SK-N-SH treated with all-trans-retinoic acid at 6 μM for 48 hours (cell line): ENCODE results near the gene KIAA1549.
"Not testable (repeated sequence)": the region's sequence is repeated elsewhere in the genome, so short reads cannot be mapped to it uniquely, and the experiment has no call there.

Source experiments
- ATAC-seq: fragments of 200-7000 bp; cut with Tn5 transposase; 3 replicates; pipeline ENCODE4 v1.9.1; 2020; ENCODE audit warnings: mild to moderate bottlenecking, moderate library complexity
- BACH2 ChIP-seq: fragments of 250-450 bp; sonication (Bioruptor Pico); IDR thresholded peaks from 2 replicates; pipeline ENCODE4 v1.9.0; 2021; ENCODE audit warnings: mild to moderate bottlenecking, borderline replicate concordance
- CSDC2 ChIP-seq: fragments of 250-450 bp; sonication (Bioruptor Pico); IDR thresholded peaks from 2 replicates; pipeline ENCODE4 v1.5.0; 2020; ENCODE audit warnings: mild to moderate bottlenecking, moderate library complexity
- ESRRG ChIP-seq: fragments of 250-450 bp; sonication (Bioruptor Pico); IDR thresholded peaks from 2 replicates; pipeline ENCODE4 v1.6.1; 2021; ENCODE audit warnings: mild to moderate bottlenecking
- GLIS3 ChIP-seq: fragments of 250-450 bp; sonication (Bioruptor Pico); IDR thresholded peaks from 2 replicates; pipeline ENCODE4 v1.5.0; 2020; ENCODE audit warnings: mild to moderate bottlenecking, moderate library complexity
- OSR1 ChIP-seq: fragments of 250-450 bp; sonication (Bioruptor Pico); IDR thresholded peaks from 2 replicates; pipeline ENCODE4 v1.8.0; 2022; ENCODE audit warnings: moderate library complexity, mild to moderate bottlenecking, inconsistent platforms
- PPARA ChIP-seq: fragments of 250-450 bp; sonication (Bioruptor Pico); IDR thresholded peaks from 2 replicates; pipeline ENCODE4 v1.5.0; 2020; ENCODE audit warnings: mild to moderate bottlenecking, borderline replicate concordance
- RARB ChIP-seq: fragments of 250-450 bp; sonication (Bioruptor Pico); IDR thresholded peaks from 2 replicates; pipeline ENCODE4 v1.8.0; 2021; ENCODE audit warnings: mild to moderate bottlenecking, moderate library complexity
- SNAI2 ChIP-seq: fragments of 250-450 bp; sonication (Bioruptor Pico); IDR thresholded peaks from 2 replicates; pipeline ENCODE4 v1.5.0; 2020; ENCODE audit warnings: mild to moderate bottlenecking, moderate library complexity
- TCF4 ChIP-seq: fragments of 250-450 bp; sonication (Bioruptor Pico); IDR thresholded peaks from 2 replicates; pipeline ENCODE4 v1.8.0; 2021; ENCODE audit warnings: mild to moderate bottlenecking, moderate library complexity, borderline replicate concordance
- TOX ChIP-seq: fragments of 250-450 bp; sonication (Bioruptor Pico); IDR thresholded peaks from 2 replicates; pipeline ENCODE4 v1.8.0; 2021; ENCODE audit warnings: mild to moderate bottlenecking, moderate library complexity, borderline replicate concordance
- ZC3H10 ChIP-seq: fragments of 250-450 bp; sonication (Bioruptor Pico); IDR thresholded peaks from 2 replicates; pipeline ENCODE4 v1.5.1; 2021; ENCODE audit warnings: mild to moderate bottlenecking, moderate library complexity
- ZFP3 ChIP-seq: fragments of 250-450 bp; sonication (Bioruptor Pico); IDR thresholded peaks from 2 replicates; pipeline ENCODE4 v1.5.0; 2020; ENCODE audit warnings: mild to moderate bottlenecking, moderate library complexity
- ZFP30 ChIP-seq: fragments of 450-650 bp; formaldehyde crosslinking; IDR thresholded peaks from 2 replicates; pipeline ENCODE4 v1.5.0; 2022; ENCODE audit warnings: mild to moderate bottlenecking, moderate library complexity
- ZNF70 ChIP-seq: fragments of 450-650 bp; formaldehyde crosslinking; IDR thresholded peaks from 2 replicates; pipeline ENCODE4 v1.5.0; 2020; ENCODE audit warnings: mild to moderate bottlenecking, moderate library complexity
- ZNF8 ChIP-seq: fragments of 450-650 bp; formaldehyde crosslinking; IDR thresholded peaks from 2 replicates; pipeline ENCODE4 v1.5.0; 2020; ENCODE audit warnings: mild to moderate bottlenecking, moderate library complexity
- TF ChIP-seq, protein P1 (sequence below): fragments of 250-450 bp; sonication (Bioruptor Pico); IDR thresholded peaks from 2 replicates; pipeline ENCODE4 v1.5.1; 2020; ENCODE audit warnings: low read depth, mild to moderate bottlenecking, moderate library complexity
- TF ChIP-seq, protein P2 (sequence below): fragments of 250-450 bp; sonication (Bioruptor Pico); IDR thresholded peaks from 2 replicates; pipeline ENCODE4 v1.5.0; 2020; ENCODE audit warnings: mild to moderate bottlenecking, moderate library complexity
- TF ChIP-seq, protein P3 (sequence below): fragments of 250-450 bp; sonication (Bioruptor Pico); IDR thresholded peaks from 2 replicates; pipeline ENCODE4 v1.5.1; 2021; ENCODE audit warnings: mild to moderate bottlenecking, moderate library complexity
- TF ChIP-seq, protein P4 (sequence below): fragments of 250-450 bp; sonication (Bioruptor Pico); IDR thresholded peaks from 2 replicates; pipeline ENCODE4 v1.8.0; 2020; ENCODE audit warnings: mild to moderate bottlenecking, moderate library complexity, borderline replicate concordance

Gene KIAA1549

DNA sequence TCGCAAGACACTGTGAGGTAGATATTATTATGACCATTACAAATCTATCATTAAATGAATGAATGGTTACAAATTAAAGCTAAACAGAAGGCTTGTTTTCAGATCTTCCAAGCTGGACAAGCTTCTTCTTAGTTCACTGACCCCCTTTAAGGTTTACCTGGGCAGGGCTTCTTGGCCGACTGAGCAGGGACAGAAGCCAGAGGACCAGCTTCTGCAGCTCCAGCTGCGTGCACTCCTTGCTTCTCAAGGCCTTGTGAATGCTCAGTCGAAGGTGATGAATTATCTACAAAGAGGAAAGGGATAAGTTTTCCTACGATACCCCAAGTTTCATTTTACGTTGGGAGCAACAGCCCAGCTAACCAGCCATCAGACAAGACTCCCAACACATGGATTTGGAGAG is 45.4 kb upstream of the KIAA1549 start (continued):
- TF ChIP-seq, protein P1, sequence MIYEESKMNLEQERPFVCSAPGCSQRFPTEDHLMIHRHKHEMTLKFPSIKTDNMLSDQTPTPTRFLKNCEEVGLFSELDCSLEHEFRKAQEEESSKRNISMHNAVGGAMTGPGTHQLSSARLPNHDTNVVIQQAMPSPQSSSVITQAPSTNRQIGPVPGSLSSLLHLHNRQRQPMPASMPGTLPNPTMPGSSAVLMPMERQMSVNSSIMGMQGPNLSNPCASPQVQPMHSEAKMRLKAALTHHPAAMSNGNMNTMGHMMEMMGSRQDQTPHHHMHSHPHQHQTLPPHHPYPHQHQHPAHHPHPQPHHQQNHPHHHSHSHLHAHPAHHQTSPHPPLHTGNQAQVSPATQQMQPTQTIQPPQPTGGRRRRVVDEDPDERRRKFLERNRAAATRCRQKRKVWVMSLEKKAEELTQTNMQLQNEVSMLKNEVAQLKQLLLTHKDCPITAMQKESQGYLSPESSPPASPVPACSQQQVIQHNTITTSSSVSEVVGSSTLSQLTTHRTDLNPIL (CRISPR knock-in tag) = no peak
- TF ChIP-seq CSDC2 (CRISPR knock-in tag) (no peak), ZNF8 (CRISPR knock-in tag) (no peak)

DNA sequence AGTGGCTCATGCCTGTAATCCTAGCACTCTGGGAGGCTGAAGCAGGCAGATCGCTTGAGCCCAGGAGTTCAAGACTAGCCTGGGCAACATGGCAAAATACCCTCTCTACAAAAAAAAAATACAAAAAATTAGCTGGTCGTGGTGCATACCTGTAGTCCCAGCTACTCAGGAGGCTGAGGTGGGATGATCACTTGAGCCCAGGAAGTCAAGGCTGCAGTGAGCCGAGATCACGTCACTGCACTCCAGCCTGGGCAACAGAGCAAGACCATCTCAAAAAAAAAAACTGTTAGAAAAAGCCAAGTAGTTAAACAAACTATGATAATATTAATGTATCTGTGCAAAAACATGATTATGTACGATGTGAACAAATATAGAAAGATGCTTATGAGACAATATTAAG is 44.7 kb upstream of the KIAA1549 start:
- not testable (repeated sequence) for ATAC-seq

DNA sequence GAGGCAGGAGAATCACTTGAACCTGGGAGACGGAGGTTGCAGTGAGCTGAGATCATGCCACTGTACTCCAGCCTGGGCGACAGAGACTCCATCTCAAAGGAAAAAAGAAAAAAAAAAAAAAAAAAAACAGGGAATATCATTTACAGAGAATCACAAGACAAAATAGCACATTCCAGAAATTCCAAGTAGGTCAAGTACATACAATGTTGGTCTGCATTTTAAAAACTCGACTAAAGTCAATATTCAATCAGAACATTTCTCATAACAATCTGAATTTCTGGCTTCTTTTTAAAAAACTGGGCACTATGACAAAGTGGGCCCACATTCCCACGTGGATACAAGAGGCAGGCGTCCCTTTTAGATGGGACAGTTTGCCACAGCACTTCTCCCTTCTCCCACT is 41.9 kb upstream of the KIAA1549 start:
- TF ChIP-seq OSR1 (CRISPR knock-in tag) = no peak
- no peak for TF ChIP-seq GLIS3 (CRISPR knock-in tag)
- TF ChIP-seq, protein P2, sequence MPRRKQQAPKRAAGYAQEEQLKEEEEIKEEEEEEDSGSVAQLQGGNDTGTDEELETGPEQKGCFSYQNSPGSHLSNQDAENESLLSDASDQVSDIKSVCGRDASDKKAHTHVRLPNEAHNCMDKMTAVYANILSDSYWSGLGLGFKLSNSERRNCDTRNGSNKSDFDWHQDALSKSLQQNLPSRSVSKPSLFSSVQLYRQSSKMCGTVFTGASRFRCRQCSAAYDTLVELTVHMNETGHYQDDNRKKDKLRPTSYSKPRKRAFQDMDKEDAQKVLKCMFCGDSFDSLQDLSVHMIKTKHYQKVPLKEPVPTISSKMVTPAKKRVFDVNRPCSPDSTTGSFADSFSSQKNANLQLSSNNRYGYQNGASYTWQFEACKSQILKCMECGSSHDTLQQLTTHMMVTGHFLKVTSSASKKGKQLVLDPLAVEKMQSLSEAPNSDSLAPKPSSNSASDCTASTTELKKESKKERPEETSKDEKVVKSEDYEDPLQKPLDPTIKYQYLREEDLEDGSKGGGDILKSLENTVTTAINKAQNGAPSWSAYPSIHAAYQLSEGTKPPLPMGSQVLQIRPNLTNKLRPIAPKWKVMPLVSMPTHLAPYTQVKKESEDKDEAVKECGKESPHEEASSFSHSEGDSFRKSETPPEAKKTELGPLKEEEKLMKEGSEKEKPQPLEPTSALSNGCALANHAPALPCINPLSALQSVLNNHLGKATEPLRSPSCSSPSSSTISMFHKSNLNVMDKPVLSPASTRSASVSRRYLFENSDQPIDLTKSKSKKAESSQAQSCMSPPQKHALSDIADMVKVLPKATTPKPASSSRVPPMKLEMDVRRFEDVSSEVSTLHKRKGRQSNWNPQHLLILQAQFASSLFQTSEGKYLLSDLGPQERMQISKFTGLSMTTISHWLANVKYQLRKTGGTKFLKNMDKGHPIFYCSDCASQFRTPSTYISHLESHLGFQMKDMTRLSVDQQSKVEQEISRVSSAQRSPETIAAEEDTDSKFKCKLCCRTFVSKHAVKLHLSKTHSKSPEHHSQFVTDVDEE (CRISPR knock-in tag) = no peak
- TF ChIP-seq RARB (CRISPR knock-in tag) = no peak
- TF ChIP-seq, all 23 proteins: peak for 0
- ATAC-seq = peak; percentile 21; the same call in 2 of the 3 replicates

DNA sequence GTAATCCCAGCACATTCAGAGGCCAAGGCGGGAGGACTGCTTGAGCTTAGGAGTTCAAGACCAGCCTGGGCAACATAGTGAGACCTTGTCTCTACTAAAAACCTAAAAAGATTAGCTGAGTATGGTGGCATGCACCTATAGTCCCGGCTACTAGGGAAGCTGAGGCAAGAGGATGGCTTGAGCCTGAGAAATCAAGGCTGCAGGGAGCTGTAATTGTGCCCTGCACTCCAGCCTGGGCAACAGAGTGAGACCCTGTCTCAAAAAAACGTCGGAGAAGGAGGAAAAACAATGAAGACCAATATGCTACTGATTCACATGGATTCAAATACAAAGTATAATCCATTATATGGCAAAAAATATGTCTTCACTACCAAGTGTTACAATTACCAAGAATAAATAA is 41.1 kb upstream of the KIAA1549 start:
- TF ChIP-seq TCF4 (CRISPR knock-in tag) (no peak), TOX (no peak), CSDC2 (CRISPR knock-in tag) (no peak), SNAI2 (CRISPR knock-in tag) (no peak), BACH2 (CRISPR knock-in tag) (no peak), ZFP30 (CRISPR knock-in tag) (no peak), ZFP3 (no peak)
- TF ChIP-seq, protein P1 (CRISPR knock-in tag) = no peak
- TF ChIP-seq, all 23 proteins: peak for 0
- ATAC-seq = no peak

DNA sequence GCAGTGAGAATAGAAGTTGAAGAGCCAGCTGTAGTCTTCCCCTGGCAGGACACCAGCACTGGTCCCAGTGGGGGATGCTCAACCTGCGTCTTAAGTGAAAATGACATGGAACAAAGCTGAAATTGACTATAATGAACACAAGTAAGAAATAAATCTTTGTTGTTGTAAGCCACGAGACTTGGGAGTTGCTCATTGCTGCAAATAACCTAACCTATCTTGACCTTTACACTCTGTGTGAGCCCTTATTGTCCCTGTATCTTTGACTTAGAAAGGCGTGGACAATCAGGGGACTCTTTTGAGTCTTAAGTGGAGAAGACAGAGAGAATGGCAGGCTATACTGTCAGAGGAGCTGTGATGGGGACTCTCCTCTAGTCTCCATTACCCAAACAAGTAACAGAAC is 37.7 kb upstream of the KIAA1549 start:
- ATAC-seq = no peak
- no peak for TF ChIP-seq ZNF70 (CRISPR knock-in tag)
- no peak for TF ChIP-seq TOX
- TF ChIP-seq OSR1 (CRISPR knock-in tag) = no peak
- no peak for TF ChIP-seq BACH2 (CRISPR knock-in tag)
- no peak for TF ChIP-seq CSDC2 (CRISPR knock-in tag)
- TF ChIP-seq, protein P3, sequence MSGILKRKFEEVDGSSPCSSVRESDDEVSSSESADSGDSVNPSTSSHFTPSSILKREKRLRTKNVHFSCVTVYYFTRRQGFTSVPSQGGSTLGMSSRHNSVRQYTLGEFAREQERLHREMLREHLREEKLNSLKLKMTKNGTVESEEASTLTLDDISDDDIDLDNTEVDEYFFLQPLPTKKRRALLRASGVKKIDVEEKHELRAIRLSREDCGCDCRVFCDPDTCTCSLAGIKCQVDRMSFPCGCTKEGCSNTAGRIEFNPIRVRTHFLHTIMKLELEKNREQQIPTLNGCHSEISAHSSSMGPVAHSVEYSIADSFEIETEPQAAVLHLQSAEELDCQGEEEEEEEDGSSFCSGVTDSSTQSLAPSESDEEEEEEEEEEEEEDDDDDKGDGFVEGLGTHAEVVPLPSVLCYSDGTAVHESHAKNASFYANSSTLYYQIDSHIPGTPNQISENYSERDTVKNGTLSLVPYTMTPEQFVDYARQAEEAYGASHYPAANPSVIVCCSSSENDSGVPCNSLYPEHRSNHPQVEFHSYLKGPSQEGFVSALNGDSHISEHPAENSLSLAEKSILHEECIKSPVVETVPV = no peak
- no peak for TF ChIP-seq ZNF8 (CRISPR knock-in tag)
- TF ChIP-seq RARB (CRISPR knock-in tag) = no peak
- no peak for TF ChIP-seq ZC3H10 (CRISPR knock-in tag)

DNA sequence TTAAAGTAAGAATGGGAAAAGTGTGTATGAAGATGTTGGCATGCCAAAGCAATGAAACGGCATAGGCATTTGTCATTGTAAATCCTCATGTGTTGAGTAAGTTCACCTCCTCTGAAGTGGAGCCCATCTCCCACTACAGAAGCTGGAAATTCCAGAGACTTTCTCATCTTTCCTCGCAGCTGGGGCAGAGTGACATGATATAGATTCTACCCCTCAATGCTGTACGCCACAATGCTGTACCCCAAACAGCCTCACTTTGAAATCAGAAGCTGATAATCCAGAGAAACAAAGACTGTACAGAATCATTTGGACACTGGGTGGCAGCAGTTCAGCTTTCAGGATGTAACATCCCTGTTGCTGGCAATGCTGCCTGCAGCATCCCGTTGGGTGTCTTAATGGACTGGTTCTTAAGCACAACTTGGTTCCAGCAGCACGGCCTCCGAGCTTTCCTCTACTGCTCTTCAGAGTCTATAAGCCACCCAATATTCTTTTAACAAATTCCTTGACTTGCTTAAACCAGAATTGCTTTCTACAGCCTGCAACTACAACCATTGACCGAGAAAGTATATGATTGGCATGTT is 35.8 kb upstream of the KIAA1549 start:
- no peak for TF ChIP-seq PPARA
- TF ChIP-seq OSR1 (CRISPR knock-in tag) = no peak
- no peak for TF ChIP-seq ZC3H10 (CRISPR knock-in tag)
- TF ChIP-seq ESRRG (CRISPR knock-in tag) = no peak
- TF ChIP-seq, protein P3 = no peak
- peak; percentile 91 for TF ChIP-seq ZNF8 (CRISPR knock-in tag)
- TF ChIP-seq, protein P4, sequence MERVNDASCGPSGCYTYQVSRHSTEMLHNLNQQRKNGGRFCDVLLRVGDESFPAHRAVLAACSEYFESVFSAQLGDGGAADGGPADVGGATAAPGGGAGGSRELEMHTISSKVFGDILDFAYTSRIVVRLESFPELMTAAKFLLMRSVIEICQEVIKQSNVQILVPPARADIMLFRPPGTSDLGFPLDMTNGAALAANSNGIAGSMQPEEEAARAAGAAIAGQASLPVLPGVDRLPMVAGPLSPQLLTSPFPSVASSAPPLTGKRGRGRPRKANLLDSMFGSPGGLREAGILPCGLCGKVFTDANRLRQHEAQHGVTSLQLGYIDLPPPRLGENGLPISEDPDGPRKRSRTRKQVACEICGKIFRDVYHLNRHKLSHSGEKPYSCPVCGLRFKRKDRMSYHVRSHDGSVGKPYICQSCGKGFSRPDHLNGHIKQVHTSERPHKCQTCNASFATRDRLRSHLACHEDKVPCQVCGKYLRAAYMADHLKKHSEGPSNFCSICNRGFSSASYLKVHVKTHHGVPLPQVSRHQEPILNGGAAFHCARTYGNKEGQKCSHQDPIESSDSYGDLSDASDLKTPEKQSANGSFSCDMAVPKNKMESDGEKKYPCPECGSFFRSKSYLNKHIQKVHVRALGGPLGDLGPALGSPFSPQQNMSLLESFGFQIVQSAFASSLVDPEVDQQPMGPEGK = no peak
- no peak for TF ChIP-seq CSDC2 (CRISPR knock-in tag)
- no peak for TF ChIP-seq TCF4 (CRISPR knock-in tag)
- ATAC-seq = peak; percentile 99
